Neutrophil (primary cell): Measurements from ENCODE around the gene UBE4B.

Experiments used
- H3K27ac ChIP-seq: fragments of 200-600 bp; sonication (generic); 2 replicates; pipeline ENCODE4 v1.5.1; 2016; ENCODE audit warnings: mild to moderate bottlenecking, moderate library complexity
- H3K27me3 ChIP-seq: fragments of 200-600 bp; sonication (generic); 2 replicates; pipeline ENCODE4 v1.6.0; 2016; ENCODE audit warnings: mild to moderate bottlenecking
- H3K36me3 ChIP-seq: fragments of 200-600 bp; sonication (generic); 2 replicates; pipeline ENCODE4 v1.5.1; 2017
- H3K4me1 ChIP-seq, 2 experiments: fragments of 200-600 bp in 1 of 2; sonication (generic) in 1 of 2; 1 replicate in 1 of 2; 2 replicates in 1 of 2; pipeline versions ENCODE4 v1.5.1 to v1.6.1; 2013 to 2016; ENCODE audit warnings: low read depth in 1 of 2, low read length in 1 of 2, mild to moderate bottlenecking in 1 of 2, moderate library complexity in 1 of 2; ENCODE audit not compliant: control insufficient read depth in 1 of 2, insufficient read depth in 1 of 2
- H3K4me3 ChIP-seq, 2 experiments: fragments of 200-600 bp in 1 of 2; sonication (generic) in 1 of 2; 1 replicate in 1 of 2; 2 replicates in 1 of 2; pipeline ENCODE4 v1.5.1; 2013 to 2016; ENCODE audit warnings: low read depth in 1 of 2, low read length in 1 of 2, mild to moderate bottlenecking in 1 of 2, moderate library complexity in 1 of 2
- H3K9me3 ChIP-seq: fragments of 200-600 bp; sonication (generic); 2 replicates; pipeline ENCODE4 v1.5.1; 2016
- CTCF ChIP-seq: fragments of 200-600 bp; sonication (generic); IDR thresholded peaks from 2 replicates; pipeline ENCODE4 v1.5.1; 2016; ENCODE audit warnings: antibody characterized with exemption

Gene UBE4B

GRCh38 chr1:10181154-10181553 is 148.4 kb downstream of the UBE4B start:
- Histone ChIP-seq H3K27ac (no peak overlapping the region), H3K9me3 (no peaks in the 10 kb centered on the region)
- TF ChIP-seq CTCF, result no peak

GRCh38 chr1:10185759-10186158 is 153.0 kb downstream of the UBE4B start:
- H3K9me3 ChIP-seq, result no peaks in the 10 kb centered on the region
- TF ChIP-seq CTCF, result no peak
- no peaks in the 10 kb centered on the region for H3K4me1 ChIP-seq
- H3K27ac ChIP-seq, result no peak overlapping the region
- no peak overlapping the region for H3K4me3 ChIP-seq
- H3K36me3 ChIP-seq, result peaks cover 12% of the 10 kb centered on the region
- no peaks in the 10 kb centered on the region for H3K27me3 ChIP-seq

More at GRCh38 chr1:10181154-10181553, 148.4 kb downstream of the UBE4B start:
- Histone ChIP-seq H3K4me3 (no peak overlapping the region), H3K36me3 (peaks cover 49% of the 10 kb centered on the region), H3K27me3 (no peaks in the 10 kb centered on the region), H3K4me1 (no peaks in the 10 kb centered on the region)

- no peak overlapping the region for H3K4me3 ChIP-seq
- H3K4me1 ChIP-seq, result no peaks in the 10 kb centered on the region
- no peaks in the 10 kb centered on the region for H3K9me3 ChIP-seq
- H3K27ac ChIP-seq, result no peak overlapping the region
- no peaks in the 10 kb centered on the region for H3K27me3 ChIP-seq
- no peak for TF ChIP-seq CTCF
- peaks cover 5% of the 10 kb centered on the region for H3K36me3 ChIP-seq
Measured at GRCh38 chr1:10186331-10187025, 153.7 kb downstream of the UBE4B start.

GRCh38 chr1:10187026-10187334 is 154.2 kb downstream of the UBE4B start:
- TF ChIP-seq CTCF, result no peak
- H3K4me3 ChIP-seq, result no peak overlapping the region
- H3K27ac ChIP-seq, result no peak overlapping the region
- no peaks in the 10 kb centered on the region for H3K27me3 ChIP-seq
- H3K36me3 ChIP-seq, result no peaks in the 10 kb centered on the region
- no peaks in the 10 kb centered on the region for H3K9me3 ChIP-seq
- H3K4me1 ChIP-seq, result no peaks in the 10 kb centered on the region

GRCh38 chr1:10188133-10188650 is 155.4 kb downstream of the UBE4B start:
- H3K9me3 ChIP-seq, result no peaks in the 10 kb centered on the region
- no peaks in the 10 kb centered on the region for H3K4me1 ChIP-seq
- H3K36me3 ChIP-seq, result no peaks in the 10 kb centered on the region
- TF ChIP-seq CTCF, result no peak
- no peaks in the 10 kb centered on the region for H3K27me3 ChIP-seq
- H3K4me3 ChIP-seq, result no peak overlapping the region
- H3K27ac ChIP-seq, result no peak overlapping the region
